KMS-11 (cell line): ENCODE data around the gene DUSP5.

ENCODE experiments used
- H2AFZ ChIP-seq: fragments of 200-600 bp; sonication (generic); 2 replicates; pipeline ENCODE4 v1.6.1; 2016; ENCODE audit warnings: antibody characterized with exemption, mixed run types, low read depth
- H3K27ac ChIP-seq: fragments of 200-600 bp; sonication (generic); 2 replicates; pipeline ENCODE4 v1.6.1; 2016; ENCODE audit warnings: mild to moderate bottlenecking, mixed run types
- H3K27me3 ChIP-seq: fragments of 200-600 bp; sonication (generic); 2 replicates; pipeline ENCODE4 v1.6.1; 2017; ENCODE audit warnings: mild to moderate bottlenecking, low read depth, mixed run types, moderate library complexity; ENCODE audit not compliant: insufficient read depth
- H3K36me3 ChIP-seq: fragments of 200-600 bp; sonication (generic); 2 replicates; pipeline ENCODE4 v1.6.1; 2017; ENCODE audit warnings: mild to moderate bottlenecking, mixed run types; ENCODE audit not compliant: insufficient read depth
- H3K4me1 ChIP-seq: fragments of 200-600 bp; sonication (generic); 2 replicates; pipeline ENCODE4 v1.6.1; 2016; ENCODE audit warnings: mild to moderate bottlenecking, low read depth, mixed run types; ENCODE audit not compliant: poor library complexity, severe bottlenecking
- H3K4me2 ChIP-seq: fragments of 200-600 bp; sonication (generic); 2 replicates; pipeline ENCODE4 v1.7.0; 2016; ENCODE audit warnings: mild to moderate bottlenecking, mixed run types
- H3K4me3 ChIP-seq: fragments of 200-600 bp; sonication (generic); IDR thresholded peaks from 2 replicates; pipeline ENCODE4 v1.6.1; 2017; ENCODE audit warnings: low read depth, low read length, mixed read lengths; ENCODE audit not compliant: insufficient read depth
- H3K79me2 ChIP-seq: fragments of 200-600 bp; sonication (generic); 2 replicates; pipeline ENCODE4 v1.6.1; 2016; ENCODE audit warnings: low read depth, mixed run types; ENCODE audit not compliant: insufficient read depth
- H3K9ac ChIP-seq: fragments of 200-600 bp; sonication (generic); 2 replicates; pipeline ENCODE4 v1.6.1; 2016; ENCODE audit warnings: mild to moderate bottlenecking, mixed run types
- H4K20me1 ChIP-seq: fragments of 200-600 bp; sonication (generic); 2 replicates; pipeline ENCODE4 v1.6.1; 2016; ENCODE audit warnings: mild to moderate bottlenecking, mixed run types; ENCODE audit not compliant: insufficient read depth
- TF ChIP-seq, protein P1 (sequence below): fragments of 200-600 bp; sonication (generic); conservative IDR thresholded peaks from 2 replicates; pipeline ENCODE4 v1.6.1; 2017; ENCODE audit warnings: low read depth, mild to moderate bottlenecking, antibody characterized with exemption, low read length, moderate library complexity, mixed read lengths

The DUSP5 gene, protein sequence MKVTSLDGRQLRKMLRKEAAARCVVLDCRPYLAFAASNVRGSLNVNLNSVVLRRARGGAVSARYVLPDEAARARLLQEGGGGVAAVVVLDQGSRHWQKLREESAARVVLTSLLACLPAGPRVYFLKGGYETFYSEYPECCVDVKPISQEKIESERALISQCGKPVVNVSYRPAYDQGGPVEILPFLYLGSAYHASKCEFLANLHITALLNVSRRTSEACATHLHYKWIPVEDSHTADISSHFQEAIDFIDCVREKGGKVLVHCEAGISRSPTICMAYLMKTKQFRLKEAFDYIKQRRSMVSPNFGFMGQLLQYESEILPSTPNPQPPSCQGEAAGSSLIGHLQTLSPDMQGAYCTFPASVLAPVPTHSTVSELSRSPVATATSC

DNA sequence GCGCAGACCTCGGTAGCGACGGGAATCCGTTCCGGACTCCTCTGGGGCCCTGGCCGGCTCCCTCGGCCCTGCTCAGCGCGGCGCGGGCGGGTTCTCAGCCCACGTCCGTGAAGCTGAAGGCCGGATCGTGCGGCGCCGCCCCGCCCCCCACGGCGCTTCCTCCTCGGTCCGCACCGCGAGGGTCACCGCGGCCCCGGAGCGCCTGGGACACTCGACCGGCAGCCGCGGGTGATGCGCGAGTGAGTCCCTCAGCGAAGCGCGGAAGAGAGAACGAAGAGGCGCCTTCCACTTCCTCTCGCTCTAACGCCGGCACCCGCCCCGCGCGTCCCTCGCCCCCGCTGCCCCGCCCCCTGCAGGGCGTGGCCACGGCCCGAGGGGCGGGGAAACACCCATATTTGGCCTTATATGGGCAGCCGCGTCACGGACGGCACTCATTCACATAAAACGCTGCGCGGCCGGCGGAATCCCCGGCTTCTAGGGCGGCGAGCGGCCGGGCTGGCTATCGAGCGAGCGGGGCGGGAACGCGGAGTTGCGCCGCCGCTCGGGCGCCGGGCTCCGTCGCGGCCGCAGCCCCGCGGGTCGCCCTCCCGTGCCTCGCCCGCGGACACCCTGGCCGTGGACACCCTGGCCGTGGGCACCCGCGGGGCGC lies at the start of gene DUSP5:
Gene DUSP5 (plus strand): TSS at position 470 of the 649 bp plus-strand sequence. CDS start 215 bp downstream, outside the sequence.
- Histone ChIP-seq H3K4me2 (peak within 1 kb of the TSS; percentile 95), H3K27me3 (no peaks in the 10 kb centered on the region), H4K20me1 (peaks cover 5% of the 10 kb centered on the region; the same call in 1 of the 2 replicates), H2AFZ (peak within 1 kb of the TSS; percentile 58), H3K27ac (peak within 1 kb of the TSS; percentile 63), H3K4me1 (peaks cover 38% of the 10 kb centered on the region), H3K79me2 (peaks cover 63% of the 10 kb centered on the region), H3K9ac (peak within 1 kb of the TSS; percentile 75), H3K36me3 (no peaks in the 10 kb centered on the region), H3K4me3 (no peak within 1 kb of the TSS)
- TF ChIP-seq, protein P1, sequence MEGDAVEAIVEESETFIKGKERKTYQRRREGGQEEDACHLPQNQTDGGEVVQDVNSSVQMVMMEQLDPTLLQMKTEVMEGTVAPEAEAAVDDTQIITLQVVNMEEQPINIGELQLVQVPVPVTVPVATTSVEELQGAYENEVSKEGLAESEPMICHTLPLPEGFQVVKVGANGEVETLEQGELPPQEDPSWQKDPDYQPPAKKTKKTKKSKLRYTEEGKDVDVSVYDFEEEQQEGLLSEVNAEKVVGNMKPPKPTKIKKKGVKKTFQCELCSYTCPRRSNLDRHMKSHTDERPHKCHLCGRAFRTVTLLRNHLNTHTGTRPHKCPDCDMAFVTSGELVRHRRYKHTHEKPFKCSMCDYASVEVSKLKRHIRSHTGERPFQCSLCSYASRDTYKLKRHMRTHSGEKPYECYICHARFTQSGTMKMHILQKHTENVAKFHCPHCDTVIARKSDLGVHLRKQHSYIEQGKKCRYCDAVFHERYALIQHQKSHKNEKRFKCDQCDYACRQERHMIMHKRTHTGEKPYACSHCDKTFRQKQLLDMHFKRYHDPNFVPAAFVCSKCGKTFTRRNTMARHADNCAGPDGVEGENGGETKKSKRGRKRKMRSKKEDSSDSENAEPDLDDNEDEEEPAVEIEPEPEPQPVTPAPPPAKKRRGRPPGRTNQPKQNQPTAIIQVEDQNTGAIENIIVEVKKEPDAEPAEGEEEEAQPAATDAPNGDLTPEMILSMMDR = no peak

DNA sequence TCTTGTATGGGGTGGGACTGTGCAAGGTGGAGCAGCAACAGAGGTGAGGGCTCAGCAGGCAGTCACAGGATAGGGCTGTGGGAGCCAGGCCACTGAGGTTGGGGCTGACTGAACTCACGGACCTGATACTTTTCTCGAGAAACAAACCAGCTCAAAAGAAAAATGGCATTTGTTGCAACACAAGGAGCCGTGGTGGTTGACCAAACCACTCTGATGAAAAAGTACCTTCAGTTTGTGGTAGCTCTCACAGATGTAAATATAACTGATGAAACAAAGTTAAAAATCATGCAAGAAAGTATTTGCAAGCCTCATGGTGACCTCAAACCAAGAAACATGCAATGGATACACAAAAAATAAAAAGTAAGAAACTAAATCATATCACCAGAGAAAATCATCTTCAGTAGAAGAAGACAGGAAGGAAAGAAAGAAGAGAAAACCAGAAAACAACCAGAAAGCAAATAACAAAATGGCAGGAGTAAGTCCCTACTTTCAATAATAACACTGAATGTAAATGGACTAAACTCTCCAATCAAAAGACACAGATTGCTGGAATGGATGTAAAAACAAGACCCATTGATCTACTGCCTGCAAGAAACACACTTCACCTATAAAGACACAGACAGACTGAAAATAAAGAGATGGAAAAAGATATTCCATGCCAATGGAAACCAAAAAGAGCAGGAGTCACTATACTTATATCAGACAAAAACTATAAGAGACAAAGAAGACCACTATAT lies 48.9 kb upstream of the DUSP5 start:
- Histone ChIP-seq H4K20me1 (no peaks in the 10 kb centered on the region), H3K9ac (peak overlapping the region; percentile 31; the same call in 1 of the 2 replicates), H3K36me3 (no peaks in the 10 kb centered on the region), H3K4me1 (peaks cover 72% of the 10 kb centered on the region), H3K27ac (peak overlapping the region; percentile 82), H3K4me3 (no peak overlapping the region), H3K27me3 (no peaks in the 10 kb centered on the region), H3K4me2 (peak overlapping the region; percentile 51), H2AFZ (peak overlapping the region; percentile 25; the same call in 1 of the 2 replicates), H3K79me2 (no peaks in the 10 kb centered on the region)
- TF ChIP-seq, protein P1 = no peak

- no peak overlapping the region for H3K9ac ChIP-seq
- H3K4me1 ChIP-seq = peaks cover 70% of the 10 kb centered on the region
- H2AFZ ChIP-seq = no peak overlapping the region
- H3K4me2 ChIP-seq = no peak overlapping the region; the same call in 1 of the 2 replicates
- H3K4me3 ChIP-seq = no peak overlapping the region
- H3K27me3 ChIP-seq = no peaks in the 10 kb centered on the region
- H3K79me2 ChIP-seq = no peaks in the 10 kb centered on the region
- no peaks in the 10 kb centered on the region for H3K36me3 ChIP-seq
- TF ChIP-seq, protein P1 = no peak
- H3K27ac ChIP-seq = no peak overlapping the region
- no peaks in the 10 kb centered on the region for H4K20me1 ChIP-seq
Measured at GRCh38 chr10:110455446-110455845, 42.3 kb upstream of the DUSP5 start.

DNA sequence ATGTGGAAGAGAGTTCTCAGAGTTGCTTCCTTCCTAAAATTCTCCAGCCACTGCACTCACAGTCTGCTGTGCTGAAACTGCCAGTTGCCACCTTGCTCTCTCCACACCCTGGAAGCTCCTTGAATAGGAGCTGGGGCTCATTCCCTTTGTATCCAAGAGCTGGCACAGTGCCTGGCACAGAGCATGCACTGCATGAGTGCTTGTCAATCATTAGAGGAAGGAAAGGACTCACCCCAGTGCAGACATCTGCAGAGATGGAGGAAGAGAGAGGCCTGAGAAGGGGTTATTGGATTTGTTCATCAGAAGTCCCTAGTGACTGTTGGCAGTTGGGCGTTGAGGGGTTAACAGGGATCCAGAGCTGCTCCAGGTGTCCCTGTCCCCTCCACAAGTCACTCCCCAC lies 41.7 kb upstream of the DUSP5 start:
- no peak overlapping the region for H3K4me3 ChIP-seq
- peaks cover 74% of the 10 kb centered on the region for H3K4me1 ChIP-seq

More for the DNA sequence above, 41.7 kb upstream of the DUSP5 start:
- H3K9ac ChIP-seq = no peak overlapping the region
- TF ChIP-seq, protein P1 = no peak
- no peaks in the 10 kb centered on the region for H3K36me3 ChIP-seq
- no peaks in the 10 kb centered on the region for H4K20me1 ChIP-seq
- peak overlapping the region; percentile 50; the same call in 1 of the 2 replicates for H3K4me2 ChIP-seq
- H3K27me3 ChIP-seq = no peaks in the 10 kb centered on the region
- no peak overlapping the region for H2AFZ ChIP-seq
- no peaks in the 10 kb centered on the region for H3K79me2 ChIP-seq
- no peak overlapping the region for H3K27ac ChIP-seq
